MCF 10A (cell line): ENCODE data around the gene SLC25A5. TPM values are rescaled to one million over a fixed set of nuclear protein-coding genes. Genes with fewer than 3 reads are reported as not detected.

Source experiments
- BruUV-seq: library from RNA; stranded (reverse); fragments of 400-500 nt; replicated peaks from 2 replicates; lab custom pipeline; 2021; lab: Mats Ljungman, UMichigan
- CTCF ChIA-PET: fragments of 300-600 bp; sonication (Branson Sonifier 250); formaldehyde crosslinking; extraction: SDS; loops from one replicate; lab custom pipeline; 2021; ENCODE audit warnings: antibody characterized with exemption, inconsistent platforms; lab: Yijun Ruan, JAX
- POLR2A ChIA-PET: fragments of 300-600, 350-650 bp; sonication (Branson Sonifier 250); formaldehyde crosslinking; extraction: SDS; loops from one replicate; lab custom pipeline; 2020; ENCODE audit warnings: antibody characterized with exemption, inconsistent platforms; lab: Yijun Ruan, JAX
- DNase-seq: peaks from one replicate; pipeline ENCODE4 v3.0.0-alpha.2; 2018; ENCODE audit not compliant: unreplicated experiment
- H3K27ac Mint-ChIP-seq: one replicate; pipeline ENCODE4 v1.8.0; 2022; ENCODE audit warnings: mild to moderate bottlenecking, low read depth, mixed read lengths; ENCODE audit not compliant: unreplicated experiment
- H3K27me3 Mint-ChIP-seq: one replicate; pipeline ENCODE4 v1.8.0; 2022; ENCODE audit warnings: mixed read lengths; ENCODE audit not compliant: insufficient read depth, unreplicated experiment
- H3K36me3 Mint-ChIP-seq: one replicate; pipeline ENCODE4 v1.8.0; 2022; ENCODE audit warnings: mild to moderate bottlenecking, moderate library complexity, mixed read lengths; ENCODE audit not compliant: insufficient read depth, unreplicated experiment
- H3K4me1 Mint-ChIP-seq: one replicate; pipeline ENCODE4 v1.8.0; 2022; ENCODE audit warnings: mixed read lengths; ENCODE audit not compliant: insufficient read depth, unreplicated experiment
- H3K4me3 Mint-ChIP-seq: one replicate; pipeline ENCODE4 v1.8.0; 2022; ENCODE audit warnings: mild to moderate bottlenecking, moderate library complexity, mixed read lengths; ENCODE audit not compliant: unreplicated experiment
- H3K9me3 Mint-ChIP-seq: one replicate; pipeline ENCODE4 v1.8.0; 2022; ENCODE audit warnings: mixed read lengths; ENCODE audit not compliant: unreplicated experiment
- intact Hi-C: fragments of 100-400 bp; cut with micrococcal nuclease; formaldehyde crosslinking; loops from 2 replicates; pipeline ENCODE4 v1.14.1; 2022
- total RNA-seq: library from RNA; stranded (reverse); gene quantifications from 2 replicates; pipeline ENCODE4 v1.2.3, GENCODE V29; 2022
- TF ChIP-seq, protein P1 (sequence below): fragments of 200-600 bp; IDR thresholded peaks from one replicate; pipeline ENCODE4 v1.8.0; 2022; ENCODE audit warnings: antibody characterized with exemption, mild to moderate bottlenecking; ENCODE audit not compliant: unreplicated experiment

SLC25A5 gene
- total RNA-seq, 1 experiment from 2014 or later = 405 TPM

DNA sequence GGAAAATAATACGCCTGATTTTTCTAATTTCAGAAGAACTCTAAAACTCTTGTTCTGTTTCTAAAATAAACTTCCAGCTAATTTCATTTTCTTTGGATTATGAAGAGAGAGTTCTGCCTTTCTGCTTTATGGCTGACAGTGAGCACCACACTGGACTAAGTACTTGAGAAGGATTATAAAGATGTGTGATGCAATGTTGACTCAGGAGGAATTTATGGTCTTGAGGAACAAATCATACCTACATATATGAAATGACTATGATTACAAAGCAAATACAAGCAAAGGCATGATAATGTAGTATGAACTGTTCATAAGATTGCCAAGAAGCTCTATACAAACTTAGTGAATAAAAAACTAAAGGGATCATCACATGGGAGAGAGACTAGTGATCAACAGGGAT lies 13.0 kb upstream of the SLC25A5 start:
- no peak overlapping the region for H3K4me3 Mint-ChIP-seq
- TF ChIP-seq, protein P1, sequence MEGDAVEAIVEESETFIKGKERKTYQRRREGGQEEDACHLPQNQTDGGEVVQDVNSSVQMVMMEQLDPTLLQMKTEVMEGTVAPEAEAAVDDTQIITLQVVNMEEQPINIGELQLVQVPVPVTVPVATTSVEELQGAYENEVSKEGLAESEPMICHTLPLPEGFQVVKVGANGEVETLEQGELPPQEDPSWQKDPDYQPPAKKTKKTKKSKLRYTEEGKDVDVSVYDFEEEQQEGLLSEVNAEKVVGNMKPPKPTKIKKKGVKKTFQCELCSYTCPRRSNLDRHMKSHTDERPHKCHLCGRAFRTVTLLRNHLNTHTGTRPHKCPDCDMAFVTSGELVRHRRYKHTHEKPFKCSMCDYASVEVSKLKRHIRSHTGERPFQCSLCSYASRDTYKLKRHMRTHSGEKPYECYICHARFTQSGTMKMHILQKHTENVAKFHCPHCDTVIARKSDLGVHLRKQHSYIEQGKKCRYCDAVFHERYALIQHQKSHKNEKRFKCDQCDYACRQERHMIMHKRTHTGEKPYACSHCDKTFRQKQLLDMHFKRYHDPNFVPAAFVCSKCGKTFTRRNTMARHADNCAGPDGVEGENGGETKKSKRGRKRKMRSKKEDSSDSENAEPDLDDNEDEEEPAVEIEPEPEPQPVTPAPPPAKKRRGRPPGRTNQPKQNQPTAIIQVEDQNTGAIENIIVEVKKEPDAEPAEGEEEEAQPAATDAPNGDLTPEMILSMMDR = no peak
- intact Hi-C loops = no loop called here
- DNase-seq = peak; percentile 26
- H3K9me3 Mint-ChIP-seq = peaks cover 9% of the 10 kb centered on the region
- no peak overlapping the region for H3K27ac Mint-ChIP-seq
- H3K27me3 Mint-ChIP-seq = no peaks in the 10 kb centered on the region
- CTCF ChIA-PET = interaction anchor here (0.6 to 1.2 kb wide), 5 partner anchors 10 to 57 kb away, joined by 3 to 6 read pairs (median 4); no protein-coding TSS in a partner anchor
- peaks cover 23% of the 10 kb centered on the region for H3K36me3 Mint-ChIP-seq
- POLR2A ChIA-PET = interaction anchor here (0.5 to 1.0 kb wide), 3 partner anchors 13 to 51 kb away, joined by 3 read pairs; partner anchors contain the start of gene SLC25A5
- no TSS peak for BruUV-seq
- peaks cover 11% of the 10 kb centered on the region for H3K4me1 Mint-ChIP-seq

- CTCF ChIA-PET = interaction anchor here (0.6 kb wide), 1 partner anchor 443 kb away, joined by 3 read pairs; no protein-coding TSS in a partner anchor
- BruUV-seq = no TSS peak
Measured at GRCh38 chrX:119459181-119459580, 9.1 kb upstream of the SLC25A5 start.

DNA sequence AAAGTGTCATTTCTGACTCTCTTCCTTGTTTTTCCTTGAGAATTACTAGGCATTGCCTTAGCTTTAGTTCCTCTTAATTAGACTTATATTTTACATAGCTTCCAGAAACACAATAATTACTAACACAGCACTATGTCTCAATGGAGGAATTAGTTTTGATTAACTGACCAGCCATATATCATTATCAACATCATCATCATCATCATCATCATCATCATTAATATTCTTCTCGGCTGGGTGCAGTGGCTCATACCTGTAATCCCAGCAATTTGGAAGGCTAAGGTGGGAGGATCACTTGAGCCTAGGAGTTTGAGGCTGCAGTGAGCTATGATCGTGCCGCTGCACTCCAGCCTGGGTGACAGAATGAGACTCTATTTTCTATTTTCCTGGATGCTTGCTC lies 2.7 kb upstream of the SLC25A5 start:
- POLR2A ChIA-PET = interaction anchor here (0.6 to 1.5 kb wide), 2 partner anchors 13 to 34 kb away, joined by 3 read pairs; no protein-coding TSS in a partner anchor
- no peak for DNase-seq
- CTCF ChIA-PET = interaction anchor here (0.6 to 1.2 kb wide), 2 partner anchors 10 to 319 kb away, joined by 4 read pairs; no protein-coding TSS in a partner anchor
- Mint-ChIP-seq H3K27me3 (no peaks in the 10 kb centered on the region), H3K36me3 (peaks cover 24% of the 10 kb centered on the region), H3K9me3 (no peaks in the 10 kb centered on the region), H3K27ac (no peak overlapping the region), H3K4me1 (no peaks in the 10 kb centered on the region), H3K4me3 (no peak overlapping the region)
- intact Hi-C loops = no loop called here
- no TSS peak for BruUV-seq
- TF ChIP-seq, protein P1 = no peak

More at GRCh38 chrX:119459181-119459580, 9.1 kb upstream of the SLC25A5 start:
- Mint-ChIP-seq H3K4me1 (peaks cover 11% of the 10 kb centered on the region), H3K27ac (peak overlapping the region; percentile 25), H3K4me3 (no peak overlapping the region), H3K9me3 (peaks cover 9% of the 10 kb centered on the region), H3K27me3 (no peaks in the 10 kb centered on the region), H3K36me3 (peaks cover 6% of the 10 kb centered on the region)
- intact Hi-C loops = no loop called here
- POLR2A ChIA-PET = interaction anchor here (0.8 to 0.9 kb wide), 2 partner anchors 9 to 10 kb away, joined by 3 to 5 read pairs; partner anchors contain the start of gene SLC25A5
- DNase-seq = no peak
- TF ChIP-seq, protein P1 = no peak

GRCh38 chrX:119466970-119467369 lies 1.3 kb upstream of the SLC25A5 start:
- DNase-seq = no peak
- ChIA-PET POLR2A (interaction anchor here (0.5 to 1.3 kb wide), 2 partner anchors 9 to 231 kb away, joined by 3 read pairs; partner anchors contain the start of gene PGRMC1), CTCF (interaction anchor here (1.2 kb wide), 1 partner anchor 12 kb away, joined by 4 read pairs; no protein-coding TSS in a partner anchor)
- Mint-ChIP-seq H3K9me3 (no peaks in the 10 kb centered on the region), H3K27ac (no peak overlapping the region), H3K4me1 (no peaks in the 10 kb centered on the region), H3K4me3 (no peak overlapping the region), H3K27me3 (no peaks in the 10 kb centered on the region), H3K36me3 (peaks cover 37% of the 10 kb centered on the region)
- intact Hi-C loops = no loop called here
- TF ChIP-seq, protein P1 = no peak
- BruUV-seq = no TSS peak
